ENCODE results near the gene FAT1. TPM values are rescaled to one million over a fixed set of nuclear protein-coding genes. Genes with fewer than 3 reads are reported as not detected.
A peak's percentile ranks its signal among the peaks of the same experiment; 100 is the strongest.

FAT1 gene
- total and polyA plus RNA-seq, 2 donors (not counting 1 experiment from before 2014, with no cell fraction given) = 151 to 729 TPM

DNA sequence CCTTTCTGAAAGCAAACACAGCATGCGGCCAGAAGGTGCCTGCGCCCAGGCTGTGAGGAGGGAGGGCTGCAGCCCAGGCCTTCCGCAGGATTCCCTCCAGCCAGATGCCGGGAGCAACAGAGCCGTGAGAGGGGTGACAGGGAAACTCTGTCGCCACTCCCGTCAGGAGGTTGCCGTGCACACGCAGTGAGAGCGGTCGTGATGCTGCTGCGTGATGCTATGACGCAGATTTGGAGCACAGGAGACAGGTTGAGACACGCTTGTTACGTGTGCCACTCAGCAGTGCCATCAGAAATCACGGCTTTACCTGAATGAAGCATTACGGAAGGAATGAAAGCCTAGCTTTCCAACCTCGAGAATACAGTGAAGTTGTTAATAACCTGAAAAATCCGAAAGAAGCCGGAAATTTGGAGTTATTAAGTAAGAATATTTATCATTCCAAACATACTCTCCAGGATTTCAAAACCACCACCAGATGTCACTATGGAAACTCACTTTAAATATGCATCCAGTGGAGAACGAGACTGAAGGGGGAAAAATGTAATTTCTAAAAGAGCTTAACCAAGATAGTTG lies 54.4 kb downstream of the FAT1 start:
- peak overlapping the region; percentile 39 for H3K4me2 ChIP-seq (ENCODE audit: extremely low read depth, insufficient read depth, low read length)
- no peak overlapping the region for H2AFZ ChIP-seq (ENCODE audit: low read length)
- H3K36me3 ChIP-seq (ENCODE audit: control insufficient read depth, insufficient read depth, low read length) = no peaks in the 10 kb centered on the region
- no peaks in the 10 kb centered on the region for H3K27me3 ChIP-seq (ENCODE audit: control insufficient read depth, insufficient read depth, low read length)
- no peak overlapping the region for H3K4me3 ChIP-seq (replicated peaks in 1 of 4; ENCODE audit: control extremely low read depth in 1 of 4, insufficient read depth in 1 of 4, low read depth in 3 of 4, low read length in 4 of 4)
- H3K9me3 ChIP-seq (ENCODE audit: control insufficient read depth, insufficient read depth, low read depth, low read length) = no peaks in the 10 kb centered on the region
- H3K27ac ChIP-seq (ENCODE audit: insufficient read depth, low read length) = peak overlapping the region; percentile 57
- TF ChIP-seq, protein P1, sequence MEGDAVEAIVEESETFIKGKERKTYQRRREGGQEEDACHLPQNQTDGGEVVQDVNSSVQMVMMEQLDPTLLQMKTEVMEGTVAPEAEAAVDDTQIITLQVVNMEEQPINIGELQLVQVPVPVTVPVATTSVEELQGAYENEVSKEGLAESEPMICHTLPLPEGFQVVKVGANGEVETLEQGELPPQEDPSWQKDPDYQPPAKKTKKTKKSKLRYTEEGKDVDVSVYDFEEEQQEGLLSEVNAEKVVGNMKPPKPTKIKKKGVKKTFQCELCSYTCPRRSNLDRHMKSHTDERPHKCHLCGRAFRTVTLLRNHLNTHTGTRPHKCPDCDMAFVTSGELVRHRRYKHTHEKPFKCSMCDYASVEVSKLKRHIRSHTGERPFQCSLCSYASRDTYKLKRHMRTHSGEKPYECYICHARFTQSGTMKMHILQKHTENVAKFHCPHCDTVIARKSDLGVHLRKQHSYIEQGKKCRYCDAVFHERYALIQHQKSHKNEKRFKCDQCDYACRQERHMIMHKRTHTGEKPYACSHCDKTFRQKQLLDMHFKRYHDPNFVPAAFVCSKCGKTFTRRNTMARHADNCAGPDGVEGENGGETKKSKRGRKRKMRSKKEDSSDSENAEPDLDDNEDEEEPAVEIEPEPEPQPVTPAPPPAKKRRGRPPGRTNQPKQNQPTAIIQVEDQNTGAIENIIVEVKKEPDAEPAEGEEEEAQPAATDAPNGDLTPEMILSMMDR (conservative IDR thresholded peaks at IDR 0.05 in 1 of 2, IDR thresholded peaks at IDR 0.05 in 1 of 2; ENCODE audit: low read depth in 1 of 2, low read length in 2 of 2) = peak; percentile 34 to 58
- no peak for TF ChIP-seq EZH2 (IDR thresholded peaks at IDR 0.05; ENCODE audit: low read length, missing control alignments)
- H3K4me1 ChIP-seq (ENCODE audit: control insufficient read depth, extremely low read depth, insufficient read depth, low read length) = peaks cover 8% of the 10 kb centered on the region
- DNase-seq (ENCODE audit: low read depth in 2 of 2) = peak; percentile 78 to 81
- peaks cover 42% of the 10 kb centered on the region for H3K79me2 ChIP-seq (ENCODE audit: control insufficient read depth, insufficient read depth, low read length)
- no peaks in the 10 kb centered on the region for H4K20me1 ChIP-seq (ENCODE audit: control insufficient read depth, extremely low read depth, insufficient read depth, low read length)
- H3K9ac ChIP-seq (ENCODE audit: insufficient read depth, low read length) = no peak overlapping the region

DNA sequence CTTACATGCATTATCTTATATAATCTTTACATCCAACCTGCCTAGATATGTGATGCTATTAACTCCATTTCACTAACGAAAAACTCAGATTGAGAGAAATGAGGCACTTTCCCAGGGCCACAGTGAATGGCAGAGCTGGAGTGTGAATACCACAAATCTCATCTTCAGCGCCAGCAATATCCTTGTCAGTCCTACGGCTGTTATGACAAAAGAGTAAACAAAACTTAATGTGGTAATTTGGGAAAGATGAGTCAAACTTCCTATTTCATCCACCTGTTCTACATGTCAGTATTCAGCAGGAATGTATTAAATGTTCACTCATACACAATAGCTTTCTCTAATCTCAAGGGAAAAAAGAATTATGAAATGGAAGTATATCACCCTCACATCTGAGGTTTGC lies 56.9 kb downstream of the FAT1 start:
- H3K27ac ChIP-seq (ENCODE audit: insufficient read depth, low read length) = no peak overlapping the region
- H2AFZ ChIP-seq (ENCODE audit: low read length) = no peak overlapping the region
- no peaks in the 10 kb centered on the region for H3K9me3 ChIP-seq (ENCODE audit: control insufficient read depth, insufficient read depth, low read depth, low read length)
- no peaks in the 10 kb centered on the region for H3K27me3 ChIP-seq (ENCODE audit: control insufficient read depth, insufficient read depth, low read length)
- no peak overlapping the region for H3K4me3 ChIP-seq (replicated peaks in 1 of 4; ENCODE audit: control extremely low read depth in 1 of 4, insufficient read depth in 1 of 4, low read depth in 3 of 4, low read length in 4 of 4)
- H3K79me2 ChIP-seq (ENCODE audit: control insufficient read depth, insufficient read depth, low read length) = peaks cover 41% of the 10 kb centered on the region
- TF ChIP-seq EZH2 (IDR thresholded peaks at IDR 0.05; ENCODE audit: low read length, missing control alignments) = no peak
- no peak overlapping the region for H3K9ac ChIP-seq (ENCODE audit: insufficient read depth, low read length)
- H3K4me1 ChIP-seq (ENCODE audit: control insufficient read depth, extremely low read depth, insufficient read depth, low read length) = peaks cover 8% of the 10 kb centered on the region
- DNase-seq (ENCODE audit: low read depth in 2 of 2) = no peak
- H3K36me3 ChIP-seq (ENCODE audit: control insufficient read depth, insufficient read depth, low read length) = no peaks in the 10 kb centered on the region
- no peak overlapping the region for H3K4me2 ChIP-seq (ENCODE audit: extremely low read depth, insufficient read depth, low read length)
- no peaks in the 10 kb centered on the region for H4K20me1 ChIP-seq (ENCODE audit: control insufficient read depth, extremely low read depth, insufficient read depth, low read length)

DNA sequence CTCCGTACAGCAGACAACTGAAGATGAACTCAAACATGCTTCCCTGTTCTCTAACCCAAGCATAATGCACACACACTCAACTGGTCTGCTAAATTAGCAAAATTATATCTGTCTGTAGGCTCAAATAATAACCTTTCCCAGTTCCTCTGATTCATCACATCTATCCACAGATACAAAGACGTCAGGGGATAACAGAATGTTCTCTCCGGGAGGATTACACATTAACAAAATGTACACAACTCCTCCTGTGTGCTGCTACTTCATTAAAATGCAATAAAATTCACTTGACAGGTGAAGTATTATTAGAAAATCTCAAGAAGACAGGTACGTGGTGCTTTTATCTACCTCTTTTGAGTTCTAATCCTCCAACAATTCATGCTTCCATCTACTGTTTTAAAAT lies 57.4 kb downstream of the FAT1 start:
- H2AFZ ChIP-seq (ENCODE audit: low read length) = no peak overlapping the region
- TF ChIP-seq EZH2 (IDR thresholded peaks at IDR 0.05; ENCODE audit: low read length, missing control alignments) = no peak
- H3K27me3 ChIP-seq (ENCODE audit: control insufficient read depth, insufficient read depth, low read length) = no peaks in the 10 kb centered on the region
- H3K27ac ChIP-seq (ENCODE audit: insufficient read depth, low read length) = no peak overlapping the region
- no peaks in the 10 kb centered on the region for H4K20me1 ChIP-seq (ENCODE audit: control insufficient read depth, extremely low read depth, insufficient read depth, low read length)
- DNase-seq (ENCODE audit: low read depth in 2 of 2) = peak in 1 of 2 donors; percentile 29
- peaks cover 8% of the 10 kb centered on the region for H3K4me1 ChIP-seq (ENCODE audit: control insufficient read depth, extremely low read depth, insufficient read depth, low read length)
- H3K9me3 ChIP-seq (ENCODE audit: control insufficient read depth, insufficient read depth, low read depth, low read length) = no peaks in the 10 kb centered on the region
- H3K79me2 ChIP-seq (ENCODE audit: control insufficient read depth, insufficient read depth, low read length) = peaks cover 42% of the 10 kb centered on the region
- H3K9ac ChIP-seq (ENCODE audit: insufficient read depth, low read length) = no peak overlapping the region
- no peak overlapping the region for H3K4me2 ChIP-seq (ENCODE audit: extremely low read depth, insufficient read depth, low read length)
- no peak overlapping the region for H3K4me3 ChIP-seq (replicated peaks in 1 of 4; ENCODE audit: control extremely low read depth in 1 of 4, insufficient read depth in 1 of 4, low read depth in 3 of 4, low read length in 4 of 4)
- H3K36me3 ChIP-seq (ENCODE audit: control insufficient read depth, insufficient read depth, low read length) = no peaks in the 10 kb centered on the region

DNA sequence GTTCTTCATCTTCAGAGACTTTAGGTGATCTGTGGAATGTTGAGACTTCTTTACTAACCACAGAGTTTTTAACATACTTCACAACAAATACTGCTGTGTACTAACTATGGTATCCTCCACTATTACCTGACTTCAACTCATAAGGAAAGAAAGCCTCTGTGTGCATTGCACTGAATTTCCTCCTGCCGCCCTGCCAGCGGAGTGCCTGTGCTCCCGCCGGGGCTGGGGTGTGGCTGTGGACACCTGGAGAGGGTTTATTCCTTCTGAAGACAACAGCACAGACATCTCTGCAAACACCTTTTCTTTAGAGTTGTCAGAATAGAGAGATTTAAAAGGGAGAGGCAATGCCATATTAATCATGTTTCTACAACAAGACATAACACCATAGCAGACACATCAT lies 63.3 kb downstream of the FAT1 start:
- no peaks in the 10 kb centered on the region for H4K20me1 ChIP-seq (ENCODE audit: control insufficient read depth, extremely low read depth, insufficient read depth, low read length)
- H3K9ac ChIP-seq (ENCODE audit: insufficient read depth, low read length) = no peak overlapping the region
- no peaks in the 10 kb centered on the region for H3K9me3 ChIP-seq (ENCODE audit: control insufficient read depth, insufficient read depth, low read depth, low read length)
- H3K27me3 ChIP-seq (ENCODE audit: control insufficient read depth, insufficient read depth, low read length) = no peaks in the 10 kb centered on the region
- H3K4me3 ChIP-seq (replicated peaks in 1 of 4; ENCODE audit: control extremely low read depth in 1 of 4, insufficient read depth in 1 of 4, low read depth in 3 of 4, low read length in 4 of 4) = no peak overlapping the region
- no peak for TF ChIP-seq EZH2 (IDR thresholded peaks at IDR 0.05; ENCODE audit: low read length, missing control alignments)
- TF ChIP-seq, protein P1 (conservative IDR thresholded peaks at IDR 0.05 in 1 of 2, IDR thresholded peaks at IDR 0.05 in 1 of 2; ENCODE audit: low read depth in 1 of 2, low read length in 2 of 2) = no peak
- H3K36me3 ChIP-seq (ENCODE audit: control insufficient read depth, insufficient read depth, low read length) = no peaks in the 10 kb centered on the region
- no peak overlapping the region for H2AFZ ChIP-seq (ENCODE audit: low read length)
- no peak for DNase-seq (ENCODE audit: low read depth in 2 of 2)
- H3K4me2 ChIP-seq (ENCODE audit: extremely low read depth, insufficient read depth, low read length) = no peak overlapping the region
- H3K27ac ChIP-seq (ENCODE audit: insufficient read depth, low read length) = no peak overlapping the region
- peaks cover 40% of the 10 kb centered on the region for H3K79me2 ChIP-seq (ENCODE audit: control insufficient read depth, insufficient read depth, low read length)
- H3K4me1 ChIP-seq (ENCODE audit: control insufficient read depth, extremely low read depth, insufficient read depth, low read length) = no peaks in the 10 kb centered on the region

Data from fibroblast of lung (primary cell).